Measurements from ENCODE around the gene ENDOV. TPM values are rescaled to one million over a fixed set of nuclear protein-coding genes. Genes with fewer than 3 reads are reported as not detected.

ENDOV gene
- polyA plus RNA-seq, 2 of the 4 experiments (the other 2 are of a cell fraction) = 33.2 to 42.6 TPM

- CTCF ChIA-PET = interaction anchor here (0.6 to 3.3 kb wide), 6 partner anchors 146 to 552 kb away, joined by 3 to 48 read pairs (median 16); no protein-coding TSS in a partner anchor
- FAIRE-seq (no peak), DNase-seq (ENCODE audit: low read depth in 1 of 2, low spot score in 1 of 2) (no peak), ATAC-seq (no peak)
- no peak overlapping the region for H3K27ac ChIP-seq
- H3K4me1 ChIP-seq = 0 out of 3 replicates have a peak, but pooled peaks cover 2% of the 10 kb centered on the region
- TF ChIP-seq RFX5 (IDR thresholded peaks at IDR 0.05) (no peak), SMC3 (IDR thresholded peaks at IDR 0.05) (no peak), NFE2L2 (conservative IDR thresholded peaks at IDR 0.05; ENCODE audit: low read length) (no peak)
- 91% methylated on average over 31 of the region's 33 CpGs for WGBS (ENCODE audit: missing lambda C conversion rate)
- POLR2A ChIA-PET = no interaction called here
- no peak overlapping the region for H3K4me2 ChIP-seq
- H3K9me3 ChIP-seq = no peaks in the 10 kb centered on the region
- no peak overlapping the region for H3K4me3 ChIP-seq
Observed at GRCh38 chr17:80429356-80430275, 14.6 kb downstream of the ENDOV start.

GRCh38 chr17:80430446-80431245 is 15.7 kb downstream of the ENDOV start:
- FAIRE-seq = no peak
- ChIA-PET POLR2A (no interaction called here), CTCF (interaction anchor here (0.9 to 2.3 kb wide), 5 partner anchors 14 to 671 kb away, joined by 3 to 10 read pairs (median 5); no protein-coding TSS in a partner anchor)
- H3K4me2 ChIP-seq = no peak overlapping the region
- H3K27ac ChIP-seq = no peak overlapping the region
- no peak overlapping the region for H3K4me3 ChIP-seq
- no peaks in the 10 kb centered on the region for H3K9me3 ChIP-seq
- 0 out of 3 replicates have a peak, but pooled peaks cover 2% of the 10 kb centered on the region for H3K4me1 ChIP-seq
- DNase-seq (ENCODE audit: low read depth in 1 of 2, low spot score in 1 of 2) = no peak
- no peak for TF ChIP-seq RFX5 (IDR thresholded peaks at IDR 0.05)
- no peak for TF ChIP-seq POLR2AphosphoS2 (conservative IDR thresholded peaks at IDR 0.05; ENCODE audit: low read length)
- TF ChIP-seq TP53 (CRISPR knock-in tag; IDR thresholded peaks at IDR 0.05) = no peak
- TF ChIP-seq FOSB (CRISPR knock-in tag; IDR thresholded peaks at IDR 0.05) = no peak
- TF ChIP-seq CEBPB (IDR thresholded peaks at IDR 0.05) = no peak
- no peak for TF ChIP-seq PHF8 (IDR thresholded peaks at IDR 0.05; ENCODE audit: borderline replicate concordance, low read depth)
- no peak for TF ChIP-seq TFCP2L1 (CRISPR knock-in tag; IDR thresholded peaks at IDR 0.05)
- no peak for TF ChIP-seq ZC3H11A (IDR thresholded peaks at IDR 0.05)
- TF ChIP-seq MAFK (IDR thresholded peaks at IDR 0.05; ENCODE audit: partially characterized antibody) = no peak
- TF ChIP-seq, protein P1, sequence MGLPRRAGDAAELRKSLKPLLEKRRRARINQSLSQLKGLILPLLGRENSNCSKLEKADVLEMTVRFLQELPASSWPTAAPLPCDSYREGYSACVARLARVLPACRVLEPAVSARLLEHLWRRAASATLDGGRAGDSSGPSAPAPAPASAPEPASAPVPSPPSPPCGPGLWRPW (IDR thresholded peaks at IDR 0.05) = no peak
- TF ChIP-seq POLR2A (IDR thresholded peaks at IDR 0.05; ENCODE audit: low read length) = no peak
- TF ChIP-seq RCOR1 (IDR thresholded peaks at IDR 0.05; ENCODE audit: low read depth, low read length) = no peak
- no peak for TF ChIP-seq HOXA7 (CRISPR knock-in tag; IDR thresholded peaks at IDR 0.05)
- 73% methylated on average over 14 of the region's 15 CpGs for WGBS (ENCODE audit: missing lambda C conversion rate)
- ATAC-seq = no peak

DNA sequence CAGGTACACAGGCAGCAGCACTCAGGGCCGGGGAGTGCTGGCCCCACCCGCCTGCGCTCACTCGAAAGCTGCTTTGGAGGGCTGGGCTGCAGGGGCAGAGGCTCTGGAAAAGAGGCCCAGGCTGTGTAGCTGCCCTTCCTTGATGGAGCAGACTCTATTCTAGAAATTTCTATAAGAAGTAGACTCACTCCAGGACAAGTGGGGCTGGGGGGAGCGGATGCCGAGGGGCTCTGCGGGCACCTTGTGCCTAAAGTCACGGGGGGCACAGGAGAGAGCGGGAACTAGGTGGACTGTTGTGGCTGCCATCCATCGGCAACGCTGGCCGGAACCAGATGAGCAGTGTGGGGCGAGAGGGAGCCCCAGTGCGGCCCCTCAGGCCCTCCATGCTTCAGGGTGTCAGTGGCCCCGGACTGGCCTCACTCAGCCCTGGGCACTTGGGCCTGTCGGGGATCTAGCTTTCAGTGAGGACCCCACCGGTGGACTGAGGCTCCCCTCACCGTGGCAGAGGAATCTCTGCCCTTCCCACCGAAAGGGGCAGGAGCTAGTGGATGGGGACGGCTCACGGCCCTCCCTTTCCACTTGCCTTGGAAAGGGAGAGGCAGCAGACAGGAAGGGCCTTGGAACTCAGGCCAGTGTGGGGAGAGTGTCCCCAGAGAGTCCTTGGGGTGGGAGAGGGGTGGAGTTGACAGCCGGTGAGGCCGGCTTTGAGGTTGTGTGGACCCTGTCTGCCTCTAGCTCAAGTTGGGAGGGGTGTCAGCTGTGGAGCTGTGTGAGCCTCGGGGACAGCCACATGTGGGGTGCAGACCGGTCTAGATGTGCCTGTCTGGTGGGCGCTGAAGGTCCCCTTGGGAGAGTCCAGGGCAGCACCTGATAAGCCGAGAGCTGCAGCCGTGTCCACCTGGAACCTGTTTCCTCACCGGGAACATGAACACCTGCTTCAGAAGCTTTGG is 16.6 kb downstream of the ENDOV start:
- H3K27ac ChIP-seq = no peak overlapping the region
- 0 out of 3 replicates have a peak, but pooled peaks cover 2% of the 10 kb centered on the region for H3K4me1 ChIP-seq
- WGBS (ENCODE audit: missing lambda C conversion rate) = 84% methylated on average over 26 of the region's 29 CpGs
- CTCF ChIA-PET = interaction anchor here (0.6 to 2.5 kb wide), 8 partner anchors 8 to 670 kb away, joined by 3 to 10 read pairs (median 6); no protein-coding TSS in a partner anchor
- no peak for TF ChIP-seq EP300 (IDR thresholded peaks at IDR 0.05)
- TF ChIP-seq CHD2 (IDR thresholded peaks at IDR 0.05; ENCODE audit: low read length, partially characterized antibody) = no peak
- DNase-seq (ENCODE audit: low read depth in 1 of 2, low spot score in 1 of 2) (no peak), ATAC-seq (no peak), FAIRE-seq (no peak)
- POLR2A ChIA-PET = no interaction called here
- no peak overlapping the region for H3K4me3 ChIP-seq
- no peak overlapping the region for H3K4me2 ChIP-seq
- no peaks in the 10 kb centered on the region for H3K9me3 ChIP-seq
